Vagina (tissue), 2 donors: ENCODE results near the gene CTNNA3.

Source experiments
- POLR2A ChIP-seq, 2 donors: fragments of 450-650 bp; IDR thresholded peaks; one replicate each; pipeline ENCODE4 v1.6.1; 2017; ENCODE audit warnings: antibody characterized with exemption in 2 of 2, mild to moderate bottlenecking in 2 of 2, moderate library complexity in 2 of 2
- POLR2AphosphoS5 ChIP-seq, 2 donors: sonication (generic); formaldehyde crosslinking; IDR thresholded peaks; one replicate each; pipeline ENCODE4 v1.9.0; 2017; ENCODE audit warnings: antibody characterized with exemption in 2 of 2, mild to moderate bottlenecking in 2 of 2, low read depth in 1 of 2; ENCODE audit not compliant: insufficient read depth in 1 of 2
- TF ChIP-seq, protein P1 (sequence below), 3 experiments: fragments of 450-650 bp in 2 of 3; fragments of 200-600 bp in 1 of 3; sonication (generic) in 1 of 3; IDR thresholded peaks; one replicate each; pipeline ENCODE4 v1.5.1; 2017 to 2019; ENCODE audit warnings: antibody characterized with exemption in 3 of 3, mild to moderate bottlenecking in 2 of 3, moderate library complexity in 2 of 3

GRCh38 chr10:66719483-66719882 lies 976.5 kb downstream of the CTNNA3 start:
- TF ChIP-seq, protein P1, sequence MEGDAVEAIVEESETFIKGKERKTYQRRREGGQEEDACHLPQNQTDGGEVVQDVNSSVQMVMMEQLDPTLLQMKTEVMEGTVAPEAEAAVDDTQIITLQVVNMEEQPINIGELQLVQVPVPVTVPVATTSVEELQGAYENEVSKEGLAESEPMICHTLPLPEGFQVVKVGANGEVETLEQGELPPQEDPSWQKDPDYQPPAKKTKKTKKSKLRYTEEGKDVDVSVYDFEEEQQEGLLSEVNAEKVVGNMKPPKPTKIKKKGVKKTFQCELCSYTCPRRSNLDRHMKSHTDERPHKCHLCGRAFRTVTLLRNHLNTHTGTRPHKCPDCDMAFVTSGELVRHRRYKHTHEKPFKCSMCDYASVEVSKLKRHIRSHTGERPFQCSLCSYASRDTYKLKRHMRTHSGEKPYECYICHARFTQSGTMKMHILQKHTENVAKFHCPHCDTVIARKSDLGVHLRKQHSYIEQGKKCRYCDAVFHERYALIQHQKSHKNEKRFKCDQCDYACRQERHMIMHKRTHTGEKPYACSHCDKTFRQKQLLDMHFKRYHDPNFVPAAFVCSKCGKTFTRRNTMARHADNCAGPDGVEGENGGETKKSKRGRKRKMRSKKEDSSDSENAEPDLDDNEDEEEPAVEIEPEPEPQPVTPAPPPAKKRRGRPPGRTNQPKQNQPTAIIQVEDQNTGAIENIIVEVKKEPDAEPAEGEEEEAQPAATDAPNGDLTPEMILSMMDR (IDR thresholded peaks at IDR 0.05) = no peak
- TF ChIP-seq POLR2AphosphoS5 (IDR thresholded peaks at IDR 0.05; ENCODE audit: insufficient read depth in 1 of 2, low read depth in 1 of 2) (no peak), POLR2A (IDR thresholded peaks at IDR 0.05) (no peak)
